Cardiac septum (tissue), 1 donor: ENCODE measurements around the gene UGT2B7. TPM values are rescaled to one million over a fixed set of nuclear protein-coding genes. Genes with fewer than 3 reads are reported as not detected.
"Not testable (repeated sequence)": the region's sequence is repeated elsewhere in the genome, so short reads cannot be mapped to it uniquely, and the experiment has no call there.

Source experiments
- DNase-seq: peaks from one replicate; pipeline ENCODE4 v3.0.0-alpha.2; 2020; ENCODE audit warnings: low spot score
- intact Hi-C: fragments of 100-400 bp; cut with DNase I; formaldehyde crosslinking; loops from one replicate; pipeline ENCODE4 v1.14.0; 2022
- long read RNA-seq: library from polyadenylated mRNA; unstranded; transcript quantifications from one replicate; pipeline ENCODE4 v2.0.0, GENCODE V29; 2021
- total RNA-seq: library from RNA; stranded (reverse); fragmentation: NEBNext Ultra II Directional; extraction: Animal tissue kit (Norgen Biotek cat#: 25700); gene quantifications from one replicate; pipeline ENCODE4 v1.2.1, GENCODE V29; 2021
- donor health status: DM: no; HTN: no; CAD: no.

Gene UGT2B7
- not detected for total RNA-seq
- long read RNA-seq = 0 reads

GRCh38 chr4:69096111-69096656, at the start of gene UGT2B7:
Gene UGT2B7, plus strand, starts transcription at chr4:69096474. Its CDS starts 47 bp downstream, at chr4:69096521.
- intact Hi-C loops = no loop called here
- no peak for DNase-seq

DNA sequence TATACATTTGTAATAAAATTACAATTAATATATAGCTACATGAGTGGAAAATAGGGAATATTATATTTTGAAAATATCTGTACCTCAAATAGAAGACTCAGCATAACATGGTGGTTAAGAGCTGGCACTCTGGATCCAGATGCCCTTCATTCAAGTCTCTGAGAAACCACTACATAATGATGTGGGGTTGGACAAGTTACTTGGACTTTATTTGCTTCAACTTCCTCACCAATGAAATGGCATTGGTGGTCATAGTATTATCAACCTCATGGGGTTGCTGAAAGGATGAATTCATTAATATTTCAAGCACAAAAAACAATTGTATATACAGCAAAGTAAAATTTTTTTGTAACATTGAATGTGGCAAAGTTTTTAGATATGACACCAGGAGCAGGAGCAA, 46.4 kb upstream of the UGT2B7 start:
- intact Hi-C loops = no loop called here

DNA sequence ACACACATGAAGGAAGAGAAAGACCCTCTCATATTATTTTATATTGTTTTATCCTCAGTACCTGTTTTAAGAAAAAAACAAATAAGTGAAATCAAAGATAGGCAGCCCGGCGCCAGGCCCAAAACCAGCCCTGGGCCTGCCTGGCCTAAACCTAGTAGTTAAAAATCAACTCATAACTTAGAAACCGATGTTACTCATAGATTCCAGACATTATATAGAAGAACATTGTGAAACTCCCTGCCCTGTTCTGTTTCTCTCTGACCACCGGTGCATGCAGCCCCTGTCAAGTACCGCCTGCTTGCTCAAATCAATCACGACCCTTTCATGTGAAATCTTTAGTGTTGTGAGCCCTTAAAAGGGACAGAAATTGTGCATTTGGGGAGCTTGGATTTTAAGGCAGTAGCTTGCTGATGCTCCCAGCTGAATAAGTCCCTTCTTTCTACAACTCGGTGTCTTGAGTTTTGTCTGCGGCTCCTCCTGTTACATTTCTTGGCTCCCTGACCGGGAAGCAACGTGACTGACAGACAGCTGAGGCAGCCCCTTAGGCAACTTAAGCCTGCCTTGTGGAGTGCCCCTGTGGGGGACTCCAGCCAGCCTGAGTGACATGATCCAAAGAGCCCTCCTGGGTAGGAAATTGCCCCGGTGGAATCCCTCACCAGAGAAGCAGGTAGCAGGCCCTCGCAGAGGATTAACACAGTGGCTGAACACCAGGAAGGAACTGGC, 45.3 kb upstream of the UGT2B7 start:
- intact Hi-C loops = not testable (repeated sequence)

More for the DNA sequence above, 46.4 kb upstream of the UGT2B7 start:
- no peak for DNase-seq

GRCh38 chr4:69051576-69051943, 44.7 kb upstream of the UGT2B7 start:
- intact Hi-C loops = no loop called here
- DNase-seq = no peak

More for the DNA sequence above, 45.3 kb upstream of the UGT2B7 start:
- not testable (repeated sequence) for DNase-seq

- DNase-seq, intact Hi-C loops: not testable (repeated sequence)
Observed at GRCh38 chr4:69053309-69053885, 42.9 kb upstream of the UGT2B7 start.

- intact Hi-C loops, DNase-seq: not testable (repeated sequence)
Observed at GRCh38 chr4:69054033-69054432, 42.2 kb upstream of the UGT2B7 start.

GRCh38 chr4:69054578-69055200, 41.6 kb upstream of the UGT2B7 start:
- intact Hi-C loops = no loop called here
- no peak for DNase-seq

- DNase-seq = no peak
- intact Hi-C loops = no loop called here
Observed at GRCh38 chr4:69056150-69056549, 40.1 kb upstream of the UGT2B7 start.

DNA sequence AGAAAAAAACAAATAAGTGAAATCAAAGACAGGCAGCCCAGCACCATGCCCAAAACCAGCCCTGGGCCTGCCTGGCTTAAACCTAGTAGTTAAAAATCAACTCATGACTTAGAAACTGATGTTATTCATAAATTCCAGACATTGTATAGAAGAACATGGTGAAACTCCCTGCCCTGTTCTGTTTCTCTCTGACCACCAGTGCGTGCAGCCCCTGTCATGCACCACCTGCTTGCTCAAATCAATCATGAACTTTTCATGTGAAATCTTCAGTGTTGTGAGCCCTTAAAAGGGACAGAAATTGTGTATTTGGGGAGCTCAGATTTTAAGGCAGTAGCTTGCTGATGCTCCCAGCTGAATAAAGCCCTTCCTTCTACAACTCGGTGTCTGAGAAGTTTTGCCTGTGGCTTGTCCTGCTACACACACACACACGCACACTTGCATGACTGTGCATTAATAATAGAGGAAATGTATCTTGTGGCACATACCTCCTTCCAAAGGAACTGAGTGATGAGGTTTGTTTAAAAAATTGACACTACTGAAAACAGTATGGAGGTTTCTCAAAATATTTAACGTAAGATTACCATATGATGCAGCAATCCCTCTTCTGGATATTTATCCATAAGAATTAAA, 39.2 kb upstream of the UGT2B7 start:
- no peak for DNase-seq
- intact Hi-C loops = no loop called here

- intact Hi-C loops = no loop called here
- DNase-seq = no peak
Observed at GRCh38 chr4:69057620-69058409, 38.5 kb upstream of the UGT2B7 start.

DNA sequence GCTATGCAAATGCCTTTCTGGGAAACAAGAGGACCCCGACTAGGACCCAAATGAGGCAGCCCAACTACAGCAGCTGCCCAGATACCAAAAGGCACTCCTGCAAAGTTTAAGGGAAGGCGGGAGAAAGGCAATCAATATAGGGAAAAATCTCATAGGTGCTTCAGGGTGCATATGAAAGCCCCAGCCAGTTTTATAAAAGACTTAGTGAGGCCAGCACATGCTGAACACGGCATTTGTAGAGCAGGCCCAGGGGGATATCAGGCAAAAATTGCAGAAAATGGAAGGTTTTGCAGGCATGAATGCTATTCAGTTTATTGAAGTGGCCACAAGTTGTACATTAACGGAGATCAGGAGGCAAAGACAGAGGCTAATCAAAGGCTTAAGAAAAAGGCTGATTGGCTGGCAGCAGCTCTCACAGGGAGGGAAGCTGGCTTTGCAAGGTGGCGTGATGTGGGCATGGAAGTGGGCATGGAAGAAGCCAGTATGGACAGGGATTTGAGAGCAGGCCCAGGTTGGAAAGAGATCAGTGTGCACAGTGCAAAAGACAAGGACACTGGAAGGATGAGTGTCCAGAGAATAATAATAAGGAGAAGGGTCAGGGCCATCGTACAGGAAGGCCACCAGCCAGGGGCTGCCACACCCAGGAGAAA, 37.7 kb upstream of the UGT2B7 start:
- intact Hi-C loops = no loop called here

DNA sequence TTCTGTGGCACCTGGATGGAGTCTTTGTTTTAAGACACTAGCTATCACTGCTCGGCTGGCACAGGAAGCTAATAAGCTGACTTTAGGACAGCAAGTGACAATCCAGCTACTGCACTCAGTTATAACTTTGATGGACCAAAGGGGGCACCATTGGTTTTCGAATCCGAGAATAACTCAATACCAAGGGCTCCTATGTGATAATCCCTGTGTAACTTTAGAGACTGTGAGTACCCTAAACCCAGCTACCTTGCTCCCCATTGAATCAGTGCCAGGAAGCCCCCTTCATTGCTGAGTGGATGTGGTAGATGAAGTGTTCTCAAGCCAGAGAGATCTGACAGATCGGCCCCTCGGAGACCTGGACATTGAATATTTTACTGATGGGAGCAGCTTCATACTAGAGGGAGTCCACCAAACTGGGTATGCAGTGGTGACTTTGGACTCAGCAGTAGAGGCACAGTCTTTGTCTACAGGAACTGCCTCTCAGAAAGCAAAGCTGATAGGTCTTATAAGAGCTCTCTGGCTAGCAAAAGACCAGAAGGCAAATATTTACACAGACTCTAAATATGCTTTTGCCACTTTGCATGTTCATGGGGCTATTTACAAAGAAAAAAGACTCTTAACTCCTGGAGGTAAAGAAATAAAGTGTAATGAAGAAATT, 35.5 kb upstream of the UGT2B7 start:
- no peak for DNase-seq
- intact Hi-C loops = no loop called here

More for the DNA sequence above, 37.7 kb upstream of the UGT2B7 start:
- DNase-seq = no peak

DNA sequence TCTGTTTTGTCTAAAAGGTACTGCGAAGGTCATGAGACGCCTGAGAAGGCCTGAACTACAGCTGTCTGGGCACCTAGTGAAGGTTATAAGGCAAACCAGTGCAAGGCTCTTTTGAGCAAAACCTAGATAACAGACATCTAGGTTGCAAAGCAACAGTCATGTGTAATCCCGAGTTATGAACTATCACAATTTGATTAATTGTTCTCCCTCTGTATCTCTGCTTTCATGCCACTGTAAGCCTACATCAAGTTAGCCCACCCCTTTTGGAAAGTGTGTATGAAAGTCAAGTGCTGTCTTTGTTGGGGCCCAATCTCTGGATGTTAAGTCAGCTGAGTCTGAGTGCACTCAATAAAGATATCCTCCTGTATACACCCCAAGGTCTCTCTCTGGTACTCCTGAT, 31.9 kb upstream of the UGT2B7 start:
- intact Hi-C loops = no loop called here
- DNase-seq = no peak

DNA sequence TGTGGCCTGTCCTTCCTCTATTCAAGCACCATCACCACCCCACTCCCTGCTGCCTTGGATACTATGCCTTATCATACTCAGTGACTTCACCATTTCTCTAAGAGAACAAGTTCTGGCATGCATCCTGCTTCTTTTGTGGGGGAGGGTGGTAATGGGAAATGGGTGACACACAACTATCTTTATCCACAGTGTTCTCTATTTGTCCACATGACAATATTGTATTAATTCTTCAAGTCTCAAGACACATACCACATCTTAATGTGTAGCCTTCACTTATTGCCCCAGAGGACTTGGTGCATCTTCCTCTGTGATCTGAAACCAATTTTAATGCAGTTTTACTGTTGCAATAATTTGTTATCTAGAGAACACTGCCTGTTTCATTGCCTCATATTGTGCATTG, 29.3 kb upstream of the UGT2B7 start:
- intact Hi-C loops = no loop called here
- DNase-seq = no peak

DNA sequence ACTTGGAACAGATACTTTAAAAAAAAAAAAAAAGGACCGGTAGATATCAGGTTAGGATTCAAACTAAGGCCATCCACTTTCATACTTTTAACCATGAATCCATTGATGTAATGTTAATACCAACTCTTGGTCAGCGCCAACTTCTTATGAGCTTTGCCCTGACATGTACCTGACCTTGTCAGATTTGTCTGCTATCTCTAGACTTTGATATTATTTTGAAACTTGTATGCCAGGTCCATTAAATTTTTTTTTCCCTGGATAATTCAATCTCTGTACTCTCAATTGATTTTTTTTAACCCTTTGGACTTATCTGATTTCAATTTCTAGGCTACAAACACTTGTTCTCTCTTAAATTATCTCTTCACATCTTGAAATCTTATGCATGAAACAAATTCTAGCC, 27.2 kb upstream of the UGT2B7 start:
- DNase-seq = no peak
- intact Hi-C loops = no loop called here

- no peak for DNase-seq
- intact Hi-C loops = no loop called here
Observed at GRCh38 chr4:69070590-69070989, 25.7 kb upstream of the UGT2B7 start.

- intact Hi-C loops = no loop called here
- DNase-seq = no peak
Observed at GRCh38 chr4:69071286-69071685, 25.0 kb upstream of the UGT2B7 start.

DNA sequence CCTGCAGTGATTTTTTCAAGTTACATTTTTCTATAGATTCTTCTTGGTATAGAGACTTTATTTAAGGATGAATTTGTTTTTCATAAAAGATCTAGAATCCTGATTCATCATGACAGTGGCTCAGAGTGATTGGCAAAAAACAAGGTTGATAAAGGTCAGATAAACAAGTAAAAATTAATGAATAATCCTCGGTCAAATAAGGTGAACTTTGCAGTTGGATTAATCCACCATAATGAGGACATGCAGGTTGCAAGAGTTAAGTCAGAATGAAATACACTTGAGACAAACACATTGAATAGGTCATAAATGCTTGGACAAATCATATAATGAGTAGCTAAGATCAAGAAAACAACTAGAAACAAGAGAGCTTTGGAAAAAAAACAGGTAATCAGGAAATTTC, 22.9 kb upstream of the UGT2B7 start:
- no peak for DNase-seq
- intact Hi-C loops = no loop called here
